Islet precursor cell (in vitro differentiated cells): ENCODE measurements around the gene MYO9B.
"Not testable (repeated sequence)": the region's sequence is repeated elsewhere in the genome, so short reads cannot be mapped to it uniquely, and the experiment has no call there.

Experiments used
- DNase-seq: peaks from one replicate; pipeline ENCODE4 v3.0.0-alpha.2; 2018

The MYO9B gene

DNA sequence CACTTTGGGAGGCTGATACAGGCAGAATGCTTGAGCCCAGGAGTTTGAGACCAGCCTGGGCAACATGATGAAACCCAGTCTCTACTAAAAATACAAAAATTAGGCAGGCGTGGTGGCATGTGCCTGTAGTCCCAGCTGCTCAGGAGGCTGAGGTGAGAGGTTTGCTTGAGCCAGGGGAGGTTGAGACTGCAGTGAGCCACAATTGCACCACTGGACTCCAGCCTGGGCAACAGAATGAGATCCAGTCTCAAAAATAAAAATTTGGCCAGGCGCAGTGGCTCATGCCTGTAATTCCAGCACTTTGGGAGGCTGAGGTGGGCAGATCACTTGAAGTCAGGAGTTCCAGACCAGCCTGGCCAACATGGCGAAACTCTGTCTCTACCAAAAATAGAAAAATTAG lies 19.1 kb downstream of the MYO9B start:
- DNase-seq = not testable (repeated sequence)

DNA sequence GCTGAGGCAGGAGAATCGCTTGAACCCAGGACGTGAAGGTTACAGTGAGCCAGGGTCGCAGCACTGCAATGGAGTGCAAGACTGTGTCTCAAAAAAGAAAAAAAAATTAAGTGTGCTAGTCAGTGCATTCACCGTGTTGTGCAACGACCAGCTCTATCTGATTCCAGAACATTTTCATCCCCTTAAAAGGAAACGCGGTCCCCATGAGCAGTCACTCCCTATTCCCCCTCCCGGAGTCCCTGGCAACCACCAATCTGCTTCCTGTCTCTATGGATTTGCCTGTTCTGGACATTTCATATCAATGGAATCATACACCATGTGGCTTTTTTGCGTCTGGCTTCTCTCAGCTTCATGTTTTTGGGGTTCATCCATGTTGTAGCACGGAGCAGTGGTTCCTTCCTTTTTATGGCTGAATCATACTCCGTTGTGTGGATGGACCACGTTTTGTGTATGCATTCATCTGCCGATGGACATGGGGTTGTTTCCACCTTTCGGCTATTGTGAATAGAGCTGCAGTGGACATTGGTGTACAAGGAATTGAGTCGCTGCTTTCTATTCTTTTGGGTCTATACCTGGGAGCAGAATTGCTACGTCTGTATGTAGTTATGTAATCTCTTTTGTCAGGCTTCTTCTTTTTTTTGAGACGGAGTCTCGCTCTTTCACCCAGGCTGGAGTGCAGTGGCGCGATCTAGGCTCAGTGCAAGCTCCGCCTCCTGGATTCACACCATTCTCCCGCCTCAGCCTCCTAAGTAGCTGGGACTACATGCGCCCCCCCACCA lies 19.8 kb downstream of the MYO9B start:
- no peak for DNase-seq

DNA sequence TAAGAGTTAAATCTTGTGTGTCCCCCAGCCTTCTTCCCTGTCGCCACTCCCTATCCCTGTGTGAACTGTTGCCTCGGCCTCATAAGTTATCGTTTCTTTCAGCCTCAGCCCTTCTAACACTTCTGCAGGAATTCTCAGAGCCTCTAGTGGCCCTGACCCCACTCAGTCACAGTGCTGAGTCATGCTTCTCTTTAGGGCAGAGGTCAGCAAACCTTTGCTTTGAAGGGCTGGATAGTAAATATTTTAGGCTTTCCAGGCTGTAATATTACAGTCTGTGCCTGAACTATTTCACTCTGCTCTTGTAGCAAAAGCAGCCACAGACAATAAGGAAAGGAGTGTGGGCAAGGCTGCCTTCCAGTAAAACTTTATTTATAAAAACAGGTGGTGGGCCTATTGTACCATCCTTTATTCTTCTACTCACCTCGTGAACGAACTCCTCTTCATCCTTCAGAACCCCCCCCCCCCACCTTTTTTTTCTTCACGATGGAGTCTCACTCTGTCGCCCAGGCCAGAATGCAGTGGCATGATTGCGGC lies 22.1 kb downstream of the MYO9B start:
- DNase-seq = peak; percentile 90

DNA sequence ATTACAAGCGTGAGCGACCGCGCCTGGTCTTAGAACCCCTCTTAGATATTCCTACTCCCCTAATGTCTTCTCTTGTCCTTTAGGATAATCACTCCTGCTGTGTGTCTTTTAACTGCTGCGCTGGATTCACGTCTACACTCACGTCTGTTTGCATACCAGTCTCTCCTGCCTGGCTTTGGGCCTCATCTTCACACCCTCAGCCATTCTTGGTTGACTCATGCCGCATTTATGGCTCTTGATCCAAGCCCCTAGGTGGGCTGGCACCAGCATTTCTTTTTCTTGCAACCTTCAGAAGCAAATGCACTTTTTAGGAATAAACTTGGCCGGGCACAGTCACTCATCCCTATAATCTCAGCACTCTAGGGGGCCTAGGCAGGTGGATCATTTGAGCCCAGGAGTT lies 22.7 kb downstream of the MYO9B start:
- peak; percentile 85 for DNase-seq

DNA sequence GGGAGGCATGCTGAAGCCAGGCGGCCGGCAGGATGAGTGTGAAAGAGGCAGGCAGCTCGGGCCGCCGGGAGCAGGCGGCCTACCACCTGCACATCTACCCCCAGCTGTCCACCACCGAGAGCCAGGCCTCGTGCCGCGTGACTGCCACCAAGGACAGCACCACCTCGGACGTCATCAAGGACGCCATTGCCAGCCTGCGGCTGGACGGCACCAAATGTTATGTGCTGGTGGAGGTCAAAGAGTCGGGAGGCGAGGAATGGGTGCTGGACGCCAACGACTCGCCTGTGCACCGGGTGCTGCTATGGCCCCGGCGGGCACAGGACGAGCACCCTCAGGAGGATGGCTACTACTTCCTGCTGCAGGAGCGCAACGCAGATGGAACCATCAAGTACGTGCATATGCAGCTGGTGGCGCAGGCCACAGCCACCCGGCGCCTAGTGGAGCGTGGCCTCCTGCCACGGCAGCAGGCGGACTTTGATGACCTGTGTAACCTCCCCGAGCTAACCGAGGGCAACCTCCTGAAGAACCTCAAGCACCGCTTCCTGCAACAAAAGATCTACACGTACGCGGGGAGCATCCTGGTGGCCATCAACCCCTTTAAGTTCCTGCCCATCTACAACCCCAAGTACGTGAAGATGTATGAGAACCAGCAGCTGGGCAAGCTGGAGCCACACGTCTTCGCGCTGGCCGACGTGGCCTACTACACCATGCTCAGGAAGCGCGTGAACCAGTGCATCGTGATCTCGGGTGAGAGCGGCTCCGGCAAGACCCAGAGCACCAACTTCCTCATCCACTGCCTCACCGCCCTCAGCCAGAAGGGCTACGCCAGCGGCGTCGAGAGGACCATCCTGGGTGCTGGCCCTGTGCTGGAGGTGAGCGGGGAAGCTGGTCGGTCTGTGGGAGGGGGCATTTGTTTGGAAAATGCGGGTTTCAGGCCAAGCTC lies 26.4 kb downstream of the MYO9B start:
- no peak for DNase-seq

DNA sequence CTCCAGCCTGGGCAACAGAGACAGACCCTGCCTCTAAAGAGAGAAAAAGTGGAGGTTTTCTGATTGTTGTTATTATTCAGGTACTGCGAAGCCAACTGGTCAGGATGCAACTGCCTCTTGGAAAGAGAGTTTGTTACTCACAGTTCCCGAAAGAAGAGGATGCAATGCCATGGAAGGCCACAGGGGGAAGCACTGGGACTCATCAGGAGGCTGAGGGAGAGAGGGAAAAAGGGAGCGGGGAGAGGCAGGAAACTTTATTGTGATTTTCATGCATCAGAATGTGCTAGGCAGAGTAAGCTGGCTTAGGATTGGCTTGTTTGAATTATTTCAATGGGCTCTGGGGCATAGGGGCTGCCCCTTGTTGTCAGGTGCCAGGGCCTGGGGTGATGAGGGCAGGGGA lies 27.6 kb downstream of the MYO9B start:
- DNase-seq = no peak

DNA sequence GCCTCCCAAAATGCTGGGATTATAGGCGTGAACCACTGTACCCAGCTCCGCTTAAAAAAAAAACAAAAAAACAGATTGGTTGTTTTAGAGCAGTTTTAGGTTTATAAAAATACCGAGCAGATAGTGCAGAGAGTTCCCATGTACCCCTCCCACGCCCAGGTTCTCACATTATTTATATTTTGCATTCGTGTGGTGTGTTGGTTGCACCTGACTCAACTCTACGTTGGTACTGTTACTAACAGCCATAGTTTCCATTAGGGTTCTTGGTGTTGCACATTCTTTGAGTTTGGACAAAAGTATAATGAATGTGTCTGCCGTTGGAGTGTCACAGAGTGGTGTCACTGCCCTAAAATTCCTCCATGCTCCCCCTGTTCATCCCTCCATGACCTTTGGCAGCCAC lies 29.1 kb downstream of the MYO9B start:
- no peak for DNase-seq

DNA sequence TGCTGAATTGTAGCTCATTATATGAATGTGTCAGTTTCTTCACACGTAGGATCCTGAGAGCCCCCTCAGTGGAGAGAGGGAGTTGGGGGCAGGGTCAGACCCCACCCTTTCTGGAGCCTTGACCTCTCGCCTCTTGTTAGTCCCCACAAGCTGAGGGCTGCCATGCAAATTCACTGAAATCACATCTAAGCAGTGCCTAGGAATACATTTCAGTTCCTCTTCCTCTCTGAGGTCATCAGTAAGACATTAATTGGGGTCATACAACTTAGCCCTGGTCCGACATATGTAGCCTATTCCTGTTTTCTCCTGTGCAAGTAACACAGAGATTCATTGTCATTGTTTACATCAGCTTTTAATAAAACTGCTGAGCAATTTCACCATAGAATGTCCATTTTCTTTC lies 30.0 kb downstream of the MYO9B start:
- DNase-seq = no peak

DNA sequence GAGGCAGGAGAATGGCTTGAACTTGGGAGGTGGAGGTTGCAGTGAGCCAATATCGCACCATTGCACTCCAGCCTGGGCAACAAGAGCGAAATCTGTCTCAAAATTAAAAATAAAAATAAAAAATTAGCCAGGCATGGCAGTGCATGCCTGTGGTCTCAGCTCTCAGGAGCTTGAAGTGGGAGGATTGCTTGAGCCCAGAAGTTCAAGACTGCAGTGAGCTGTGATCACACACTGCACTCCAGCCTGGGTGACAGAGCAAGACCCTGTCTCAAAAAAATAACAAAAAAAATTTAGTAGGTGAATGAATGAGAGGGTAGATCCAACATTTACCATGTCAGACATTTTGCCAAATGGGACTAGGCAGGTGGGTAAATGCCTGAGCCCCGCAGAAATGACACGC lies 31.4 kb downstream of the MYO9B start:
- not testable (repeated sequence) for DNase-seq

DNA sequence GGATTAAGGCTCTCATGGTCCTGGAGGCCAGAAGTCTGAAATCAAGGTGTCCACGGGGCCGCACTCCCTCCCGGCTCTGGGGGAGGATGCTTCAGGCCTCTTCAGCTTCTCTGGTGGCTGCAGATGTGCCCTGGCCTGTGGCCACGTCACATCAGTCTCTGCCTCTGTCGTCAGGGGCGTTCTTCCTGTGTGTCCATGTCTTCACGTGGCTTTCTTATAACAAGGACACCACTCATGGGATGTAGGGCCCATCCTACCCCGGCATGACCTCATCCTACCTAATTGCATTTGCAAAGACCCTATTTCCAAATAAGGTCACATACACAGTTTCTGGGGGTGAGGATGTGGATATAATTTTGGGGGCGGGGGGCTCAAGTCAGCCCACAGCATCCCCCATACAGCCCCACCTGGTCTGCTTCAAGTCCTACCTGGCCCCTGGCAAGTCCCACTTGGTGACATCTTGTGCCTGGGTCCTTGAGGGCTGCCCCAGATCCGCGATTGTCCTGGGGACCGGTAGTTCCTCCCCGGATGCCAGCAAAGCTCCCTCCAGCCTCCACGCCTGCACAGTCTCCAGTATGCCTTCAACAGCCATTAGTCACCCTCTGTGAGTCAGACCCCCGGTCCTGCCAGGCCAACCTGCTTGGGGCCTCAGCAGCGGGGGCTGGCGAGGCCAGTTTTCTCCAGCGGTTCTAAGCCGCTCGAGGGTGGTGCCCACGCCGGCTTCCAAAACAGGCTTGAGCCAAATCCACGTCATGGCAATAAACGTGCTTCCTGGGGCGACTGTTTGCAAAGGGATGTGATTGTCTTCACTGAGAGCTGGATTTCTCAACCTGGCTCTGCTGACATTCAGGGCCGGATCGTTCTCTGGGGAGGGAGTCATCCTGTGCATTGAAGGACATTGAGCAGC lies 32.2 kb downstream of the MYO9B start:
- DNase-seq = peak; percentile 96

DNA sequence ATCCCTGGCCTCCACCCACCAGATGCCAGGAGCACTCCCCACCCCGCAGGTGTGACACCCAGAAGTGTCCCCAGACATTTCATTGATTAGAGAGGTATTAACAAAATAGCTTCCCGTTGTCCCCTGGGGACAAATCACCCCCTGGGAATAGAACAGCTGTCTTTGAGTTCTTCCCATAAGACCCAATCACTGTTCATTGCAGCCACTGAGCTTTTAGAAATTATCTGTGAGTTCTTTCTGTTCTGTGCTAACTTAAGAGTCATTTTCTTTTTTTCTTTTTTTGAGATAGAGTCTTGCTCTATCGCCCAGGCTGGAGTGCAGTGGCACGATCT lies 32.8 kb downstream of the MYO9B start:
- no peak for DNase-seq

DNA sequence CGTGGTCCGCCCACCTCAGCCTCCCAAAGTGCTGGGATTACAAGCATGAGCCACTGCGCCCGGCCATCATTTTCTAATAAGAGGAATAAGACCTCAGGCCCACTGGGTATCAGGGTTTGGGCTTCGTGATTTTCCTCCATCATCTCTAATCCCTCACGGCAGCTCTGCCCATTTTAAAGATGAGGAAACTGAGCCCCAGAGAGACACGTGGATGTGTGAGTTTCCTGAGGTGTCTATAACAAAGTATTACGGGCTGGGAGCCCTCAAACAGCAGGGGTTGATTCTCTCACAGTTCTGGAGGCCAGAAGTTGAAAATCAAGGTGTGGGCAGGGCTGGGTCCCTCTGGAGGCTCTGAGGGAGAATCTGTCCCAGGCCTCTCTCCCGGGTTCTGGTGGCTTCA lies 33.7 kb downstream of the MYO9B start:
- no peak for DNase-seq

DNA sequence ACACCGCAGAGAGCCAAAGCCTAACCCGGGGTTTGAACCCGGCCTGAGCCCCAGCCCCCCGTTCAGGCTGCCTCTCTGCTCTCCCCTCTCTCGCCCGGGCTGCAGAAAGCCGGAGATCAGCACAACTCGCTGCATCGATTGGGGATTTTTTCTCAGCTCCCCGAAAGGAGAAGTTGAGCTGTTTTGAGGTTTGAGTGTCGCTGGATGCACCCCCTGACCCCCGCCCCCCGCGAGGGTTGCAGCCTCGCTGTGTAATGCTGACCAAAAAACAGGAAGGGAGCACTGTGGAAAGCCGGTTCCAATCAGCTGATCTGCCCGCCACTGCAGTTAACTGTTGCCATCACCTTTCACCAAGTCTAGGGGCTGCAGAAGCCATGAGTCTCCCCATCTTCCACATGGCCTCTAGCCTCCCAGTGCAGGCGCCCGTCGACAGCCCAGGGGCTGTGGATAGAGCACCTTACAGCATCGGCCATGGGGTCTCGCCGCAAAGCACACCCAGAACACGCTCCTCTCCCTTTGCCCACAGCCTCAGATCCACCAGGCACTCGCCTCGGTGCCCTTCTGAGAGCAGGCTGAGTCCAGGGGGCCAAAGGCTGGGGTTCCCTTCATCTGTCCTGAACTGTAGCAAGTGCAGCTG lies 34.5 kb downstream of the MYO9B start:
- no peak for DNase-seq

DNA sequence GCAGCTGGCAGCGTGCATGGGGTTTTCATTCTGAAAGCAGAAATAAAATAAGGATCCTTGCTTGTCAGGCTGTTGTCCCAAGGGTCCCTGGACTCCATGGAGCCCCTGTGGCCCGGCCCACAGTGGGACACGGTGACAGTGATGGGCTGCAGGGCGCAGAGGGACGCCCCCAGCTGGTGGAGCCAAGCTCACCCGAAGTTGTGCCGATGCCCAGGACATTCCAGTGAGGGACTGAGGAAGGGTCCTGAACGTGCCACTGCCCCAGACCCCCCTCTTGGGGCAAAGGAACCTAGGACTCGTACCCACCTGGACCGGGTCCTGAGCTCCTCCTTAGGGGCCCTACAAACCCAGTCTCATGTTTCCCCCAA lies 35.0 kb downstream of the MYO9B start:
- DNase-seq = no peak

DNA sequence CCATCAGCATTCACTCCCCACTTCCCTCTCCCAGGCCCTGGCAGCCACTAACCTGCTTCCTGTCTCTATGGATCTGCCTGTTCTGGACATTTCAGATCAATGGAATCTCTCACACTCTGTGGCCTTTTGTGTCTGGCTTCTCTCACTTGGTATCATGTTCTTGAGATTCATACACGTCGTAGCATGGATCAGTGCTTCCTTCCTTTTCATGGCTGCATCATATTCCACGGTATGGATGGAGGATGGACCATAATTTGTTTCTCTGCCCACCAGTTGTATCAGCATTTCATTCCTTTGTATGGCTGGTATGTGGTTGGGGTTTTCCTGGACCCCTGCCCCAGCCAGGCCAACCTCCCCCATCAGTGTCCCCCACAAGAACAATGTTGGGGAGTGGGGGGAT lies 36.2 kb downstream of the MYO9B start:
- no peak for DNase-seq

DNA sequence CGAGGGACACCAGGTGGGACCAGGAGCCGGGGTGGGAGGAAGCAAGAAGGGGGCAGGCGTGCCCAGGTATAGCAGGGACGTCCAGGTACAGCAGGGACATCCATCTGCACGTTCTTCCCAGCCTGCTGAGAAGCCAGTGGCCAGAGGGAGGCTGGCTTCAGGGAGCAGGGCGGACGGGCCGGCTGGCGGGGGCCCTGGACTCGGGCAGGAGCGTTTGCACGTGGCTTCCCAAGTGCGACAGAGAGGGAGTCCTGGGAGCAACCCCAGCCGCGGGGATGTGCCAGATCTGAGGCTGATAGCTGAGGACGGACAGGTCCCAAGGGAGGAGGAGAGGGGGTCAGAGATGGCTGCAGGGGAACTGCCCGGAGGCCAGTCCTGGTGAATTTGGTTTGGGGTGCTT lies 36.7 kb downstream of the MYO9B start:
- no peak for DNase-seq

DNA sequence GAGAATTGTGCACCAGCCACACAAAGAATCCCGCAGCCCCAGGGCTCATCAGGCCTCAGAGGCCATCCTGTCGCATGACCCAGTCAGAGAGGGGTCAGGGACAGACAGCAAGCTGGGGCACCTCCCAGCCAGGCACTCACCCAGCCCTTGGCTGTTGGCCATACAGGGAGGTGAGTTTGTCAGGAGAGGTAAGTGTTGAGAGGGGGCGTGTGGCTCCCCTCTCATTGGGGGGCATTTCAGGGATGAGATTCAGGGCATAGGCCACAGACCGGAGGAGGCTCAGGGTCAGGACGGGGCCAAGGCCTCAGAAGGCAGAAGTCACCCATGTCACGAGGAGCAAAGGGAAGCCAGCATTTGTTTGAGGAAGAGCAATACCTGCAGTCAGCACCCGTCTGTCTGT lies 37.1 kb downstream of the MYO9B start:
- DNase-seq = no peak

DNA sequence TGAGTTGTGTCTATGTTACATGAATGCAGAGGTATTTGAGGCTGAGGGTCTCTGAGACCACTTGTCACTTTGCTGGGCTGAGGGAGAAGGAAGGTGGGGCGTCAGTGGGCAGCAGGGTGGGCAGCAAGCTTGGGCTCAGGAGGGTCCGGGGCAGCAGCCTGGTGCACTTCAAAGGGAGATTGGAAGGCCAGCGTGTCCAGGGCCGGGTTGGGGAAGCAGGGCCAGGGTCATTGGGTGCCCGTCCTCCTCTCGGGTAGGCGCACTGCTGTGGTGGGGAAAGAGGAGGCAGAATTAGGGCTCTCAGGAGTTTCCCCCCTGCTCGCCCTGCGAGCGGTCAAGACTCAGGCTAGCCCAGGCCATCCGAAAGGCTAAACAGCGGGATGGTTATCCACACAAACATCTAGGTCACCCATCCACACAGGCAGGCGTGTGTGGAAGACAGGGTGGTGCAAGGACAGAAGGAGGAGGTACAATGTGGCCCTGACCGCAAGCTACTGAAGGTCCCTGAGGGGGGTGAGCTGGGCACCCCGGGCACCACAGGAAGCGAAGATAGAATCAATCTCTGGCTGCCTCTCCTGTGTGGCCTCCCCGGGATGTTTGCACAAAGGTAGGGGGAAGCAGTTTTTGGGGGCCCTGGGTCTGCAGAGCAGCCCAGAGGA lies 37.7 kb downstream of the MYO9B start:
- DNase-seq = no peak

DNA sequence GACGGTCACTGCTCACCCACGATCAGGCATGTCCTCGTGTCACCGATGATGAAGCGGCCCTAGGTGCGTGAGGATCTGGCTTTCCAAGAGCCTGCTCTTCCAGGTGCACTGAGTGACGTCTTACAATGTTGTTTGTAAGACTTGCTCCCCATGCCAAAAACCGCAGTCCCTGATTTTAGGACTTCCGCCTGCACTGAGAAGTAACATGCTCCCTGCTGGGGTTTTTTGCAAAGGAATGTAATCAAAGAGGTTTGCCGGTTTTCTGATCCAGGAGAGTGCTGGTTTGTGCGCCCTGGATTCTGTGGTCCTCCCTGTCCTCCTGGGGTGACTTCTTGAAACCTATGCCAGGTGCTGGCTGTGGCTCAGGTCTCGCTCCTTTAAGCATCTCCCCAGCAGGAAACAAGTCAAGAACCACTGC lies 38.8 kb downstream of the MYO9B start:
- no peak for DNase-seq

DNA sequence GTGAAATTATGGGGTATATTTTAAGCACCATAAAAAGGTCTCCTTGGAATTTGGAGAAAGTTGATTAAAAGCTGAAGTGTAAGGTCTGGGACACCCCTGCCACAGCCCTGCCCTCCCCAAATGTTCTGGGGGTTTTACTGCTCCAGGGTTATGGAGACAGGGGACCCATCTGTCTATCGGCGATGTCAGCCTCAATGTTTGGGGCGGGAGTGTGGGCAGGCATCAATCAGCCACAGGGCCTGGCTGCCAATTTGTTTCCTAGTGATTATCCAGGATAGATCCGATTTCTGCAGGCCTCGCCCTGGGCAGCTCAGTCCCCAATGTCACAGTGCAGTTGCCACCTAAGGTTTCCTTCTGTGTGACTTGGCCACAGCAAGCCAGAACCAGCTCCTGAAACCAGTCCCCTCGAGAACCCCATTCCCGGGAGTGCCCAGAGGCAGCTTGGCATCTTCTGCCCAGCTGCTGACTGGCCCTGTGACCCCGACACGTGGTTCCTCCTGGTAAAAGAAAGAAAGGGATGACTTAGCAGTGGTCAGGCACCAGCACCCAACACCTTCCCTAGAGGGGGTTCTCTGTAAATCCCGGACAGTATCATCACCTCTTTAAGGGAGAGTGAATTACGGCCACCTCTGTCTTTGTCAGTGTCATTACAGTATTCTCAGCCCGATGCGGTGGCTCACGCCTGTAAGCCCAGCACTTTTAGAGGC lies 41.6 kb downstream of the MYO9B start:
- DNase-seq = no peak

DNA sequence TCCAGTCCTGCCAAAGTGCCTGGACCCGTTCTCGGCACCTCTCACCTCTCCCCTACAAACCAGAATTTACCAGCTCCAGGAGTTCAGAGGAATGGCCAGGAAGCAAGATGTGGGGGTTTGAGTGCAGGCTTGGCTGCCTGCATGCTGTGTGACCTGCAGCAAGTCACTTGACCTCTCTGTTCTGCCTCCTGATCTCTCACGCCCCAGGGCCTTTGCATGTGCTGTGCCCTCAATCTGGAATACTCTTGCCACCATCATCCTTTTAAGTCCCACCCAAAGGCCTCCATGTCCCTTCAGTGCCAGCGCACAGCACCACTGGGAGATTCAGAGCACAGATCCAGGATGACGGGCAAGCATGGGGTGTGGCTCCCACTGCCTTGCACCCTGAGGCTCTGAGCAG lies 43.4 kb downstream of the MYO9B start:
- DNase-seq = no peak
